Stimulated activated CD4-positive, alpha-beta T cell treated with anti-CD3 and anti-CD28 coated beads, Interleukin-15, amount 100 ng/mL, for 48 hours (primary cell): ENCODE data around the gene BLOC1S1.

ENCODE experiments used
- DNase-seq, 2 donors: peaks; one replicate each; pipeline ENCODE4 v3.0.0-alpha.2; 2020; ENCODE audit warnings: low read depth in 2 of 2

BLOC1S1 gene

DNA sequence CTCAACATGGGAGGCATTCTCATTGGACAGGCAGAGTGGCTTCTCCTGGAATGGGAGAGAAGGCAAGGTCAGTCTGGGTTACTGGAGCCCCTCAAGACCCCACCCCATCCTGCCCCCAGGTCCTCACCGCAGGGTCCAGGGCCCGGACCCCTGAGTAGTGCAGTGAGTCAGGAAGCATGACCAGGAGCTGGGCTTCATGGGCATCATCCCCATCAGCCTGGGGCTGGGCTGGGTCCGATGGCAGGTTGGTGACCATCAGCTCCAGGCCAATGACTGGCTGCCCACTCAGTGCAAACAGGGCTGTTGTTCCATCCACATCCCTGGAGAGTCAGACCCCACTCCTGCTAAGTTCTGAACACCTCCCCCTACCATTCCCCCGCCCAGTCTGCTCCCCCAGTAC is 21.2 kb upstream of the BLOC1S1 start:
- no peak for DNase-seq

DNA sequence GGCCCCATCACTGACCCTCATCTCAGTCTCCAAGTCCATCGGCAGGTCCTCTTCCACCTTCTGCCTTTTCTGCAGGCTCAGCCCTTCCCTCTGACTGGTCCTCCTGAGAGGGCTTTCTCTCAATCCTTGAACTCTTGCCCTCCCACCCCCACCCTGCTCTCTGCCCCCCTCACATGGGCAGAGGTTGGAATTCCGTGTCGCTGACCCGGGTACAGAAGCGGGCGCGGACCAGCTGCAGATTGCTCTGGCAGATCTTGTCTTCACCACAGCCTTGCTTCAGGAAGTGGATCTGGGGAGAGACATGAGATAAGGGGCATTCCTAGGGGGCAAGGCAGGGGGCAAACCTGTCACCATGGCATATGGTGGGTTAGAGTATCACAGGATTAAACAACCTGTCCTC is 20.5 kb upstream of the BLOC1S1 start:
- no peak for DNase-seq

DNA sequence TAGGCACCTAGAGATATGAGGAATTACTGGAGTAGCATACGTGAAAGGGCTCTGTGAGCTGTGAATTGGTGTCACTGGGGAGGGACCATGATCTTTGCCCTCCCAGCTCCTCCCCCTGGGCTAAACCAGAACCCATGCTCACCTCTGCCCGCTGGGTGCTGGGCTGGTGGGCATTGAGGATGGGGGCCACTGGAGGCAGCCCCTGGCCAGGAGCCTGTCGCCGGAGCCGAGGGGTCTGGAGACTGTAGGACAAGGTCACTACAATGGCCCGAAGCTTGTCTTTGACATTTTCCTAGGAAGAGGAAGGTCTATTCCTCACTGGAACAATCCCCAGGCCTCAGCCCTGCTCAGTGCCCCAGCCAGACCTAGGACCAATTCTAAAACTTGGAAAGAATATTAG is 19.7 kb upstream of the BLOC1S1 start:
- DNase-seq = no peak

DNA sequence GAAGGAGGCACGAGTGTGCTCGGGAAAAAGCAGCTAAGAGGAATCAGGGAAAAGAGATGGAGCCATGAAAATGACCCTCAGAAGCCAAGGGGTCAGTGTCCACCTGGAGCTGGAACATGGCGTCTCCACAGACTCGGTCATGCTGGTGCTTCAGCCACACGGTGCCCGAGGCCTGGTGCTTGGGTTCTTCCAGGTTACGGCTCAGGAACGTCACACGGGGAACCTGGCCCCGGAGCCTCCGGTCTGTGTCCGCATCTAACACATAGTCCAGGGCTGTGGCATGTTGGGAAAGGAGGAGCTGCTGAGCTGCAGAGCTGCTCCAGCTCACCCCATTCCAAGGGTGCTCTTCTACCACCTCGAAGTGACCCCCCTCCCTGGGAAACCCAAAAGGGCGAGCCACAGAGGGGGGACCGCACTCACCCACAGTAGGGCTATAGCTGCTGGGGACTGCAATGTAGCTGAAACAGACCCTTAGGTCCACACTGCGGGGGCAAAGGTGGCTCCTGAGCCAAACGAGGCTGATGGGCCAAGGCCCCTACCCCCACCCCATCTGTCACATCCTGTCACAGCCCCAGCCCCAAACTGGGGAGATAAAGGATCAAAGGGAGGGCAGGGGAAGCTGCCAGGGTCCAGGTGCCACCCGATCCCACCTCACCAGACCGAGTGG is 18.9 kb upstream of the BLOC1S1 start:
- no peak for DNase-seq

DNA sequence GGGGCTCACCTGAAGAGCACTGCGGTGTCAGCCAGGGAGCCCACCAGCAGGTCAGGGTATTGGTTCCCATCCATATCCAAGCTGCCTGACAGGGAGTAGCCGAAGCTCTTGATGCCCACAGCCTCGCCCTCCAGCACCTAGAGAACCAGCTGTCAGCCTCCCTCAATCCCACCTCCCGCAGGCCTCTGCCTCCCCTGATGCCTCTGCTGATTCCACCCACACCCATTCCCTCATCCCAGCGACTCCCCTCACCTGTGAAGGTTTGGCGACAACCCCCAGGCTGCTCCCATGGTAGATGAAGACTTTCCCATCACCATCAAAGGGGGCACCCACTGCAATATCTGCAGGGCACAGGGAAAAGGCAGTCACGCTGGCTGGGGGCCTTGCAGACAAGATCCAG is 18.2 kb upstream of the BLOC1S1 start:
- DNase-seq = no peak

DNA sequence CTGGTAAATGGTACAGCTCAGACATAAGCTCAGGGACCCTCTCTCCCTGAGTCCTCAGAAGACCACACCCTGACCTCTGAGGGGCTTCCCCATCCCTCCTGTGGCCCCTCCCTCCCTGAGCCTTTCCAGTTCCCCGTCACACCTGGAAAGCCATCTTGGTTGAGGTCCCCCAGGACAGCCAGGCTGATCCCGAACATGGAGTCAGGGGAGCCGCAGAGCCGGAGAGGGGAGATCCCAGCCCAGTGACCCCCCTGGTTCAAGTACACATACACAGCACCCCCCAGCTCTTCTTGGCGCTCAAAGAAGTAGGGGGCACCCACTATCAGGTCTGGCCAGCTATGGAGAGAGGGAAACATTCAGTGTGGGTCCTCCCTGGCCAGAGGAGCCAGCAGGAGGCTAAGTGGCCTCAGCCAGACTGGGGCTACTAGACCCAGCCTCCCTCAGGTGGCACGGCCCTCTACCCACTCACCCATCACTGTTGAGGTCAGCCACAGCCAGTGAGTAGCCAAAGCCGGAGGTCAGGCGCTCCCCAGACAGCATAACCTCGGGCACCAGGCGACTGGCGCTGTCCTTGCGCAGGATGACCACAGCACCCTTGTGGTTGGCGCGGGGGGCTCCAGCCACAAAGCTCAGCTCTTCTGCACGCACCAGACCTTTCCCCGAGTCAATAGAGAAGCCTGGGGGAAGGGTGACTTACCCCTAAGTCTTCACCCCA is 17.4 kb upstream of the BLOC1S1 start:
- no peak for DNase-seq

DNA sequence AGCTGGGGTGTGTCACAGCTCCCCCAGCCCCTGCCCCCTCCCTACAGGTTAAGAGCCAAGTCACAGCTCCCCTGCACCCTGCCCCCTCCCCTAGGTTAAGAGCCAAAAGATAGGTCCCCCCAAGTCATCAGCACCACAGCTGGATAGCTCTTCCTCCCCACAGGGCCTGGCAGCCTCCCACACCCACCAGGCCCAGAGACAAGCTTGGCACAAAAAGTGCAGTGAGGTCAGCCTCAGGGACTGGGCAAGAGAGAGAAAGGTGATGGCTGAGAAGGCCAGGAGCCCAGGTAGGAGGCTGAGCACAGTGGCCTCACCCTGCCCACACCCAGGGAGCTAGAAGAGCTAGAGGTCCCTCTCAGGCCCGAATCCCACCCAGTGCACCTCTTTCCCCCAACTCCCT is 16.9 kb upstream of the BLOC1S1 start:
- DNase-seq = no peak

DNA sequence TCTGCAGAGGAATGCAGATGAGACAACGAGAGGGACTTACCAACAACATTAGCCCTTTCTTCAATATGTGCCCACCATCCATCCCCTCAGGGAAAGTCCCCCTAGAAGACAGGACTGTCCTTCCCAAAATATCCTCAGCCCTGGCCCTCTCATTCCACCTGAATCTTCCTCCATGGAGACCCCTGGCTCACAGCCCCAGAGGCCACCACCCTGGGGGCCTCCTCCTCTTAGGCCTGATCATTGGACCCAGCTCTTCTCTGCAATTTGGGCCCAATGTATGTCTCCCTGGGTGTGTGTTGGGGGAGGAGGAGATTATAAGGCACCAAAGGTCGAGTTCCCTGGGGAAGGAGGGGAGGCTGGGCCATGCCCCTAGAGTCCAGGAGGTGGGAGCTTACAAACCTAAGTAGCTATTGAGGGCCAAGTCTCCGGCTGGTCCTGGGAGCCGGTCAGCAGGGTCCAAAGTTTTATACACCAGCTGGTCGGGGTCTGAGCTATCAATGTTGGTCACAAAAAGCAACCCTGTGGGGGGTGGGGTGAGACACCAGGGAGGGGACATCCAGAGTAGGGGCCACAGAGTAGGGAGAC is 16.3 kb upstream of the BLOC1S1 start:
- DNase-seq = no peak

DNA sequence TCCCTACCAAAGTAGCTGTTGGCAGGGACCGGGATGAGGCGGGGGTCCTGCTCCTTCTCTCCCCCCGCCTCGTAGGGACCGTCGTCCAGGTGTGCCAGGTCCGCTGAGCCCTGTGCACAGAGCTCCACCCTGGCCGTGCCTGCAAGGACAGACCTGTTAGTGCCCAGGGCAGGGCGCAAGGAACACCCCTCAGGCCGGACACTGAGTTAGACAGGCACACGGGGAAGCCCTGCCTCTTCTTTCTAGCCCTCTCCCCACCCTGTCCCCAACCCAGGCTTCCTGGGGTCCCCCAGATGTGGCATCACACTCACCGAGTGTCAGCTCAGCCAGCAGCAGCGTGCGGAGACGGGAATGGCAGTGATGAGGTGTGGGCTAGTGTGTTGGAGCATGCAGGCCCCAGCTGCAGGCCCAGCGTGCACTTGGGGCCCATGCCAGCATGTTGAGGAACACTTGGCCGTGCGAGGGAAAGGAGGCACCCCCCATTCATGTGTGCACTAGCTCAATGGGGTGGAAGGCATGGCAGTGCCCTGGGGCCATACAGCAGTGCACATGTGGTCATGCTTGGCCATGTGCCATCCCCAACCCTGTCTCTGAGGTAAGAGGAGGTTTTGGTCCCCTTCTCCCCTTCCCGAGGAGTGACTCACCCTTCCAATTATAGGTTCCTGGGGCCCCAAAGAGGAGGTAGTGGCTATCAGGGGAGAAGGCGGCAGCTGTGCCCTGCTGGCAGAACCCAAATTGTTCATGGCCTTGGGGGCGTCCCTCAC is 15.4 kb upstream of the BLOC1S1 start:
- DNase-seq = no peak

DNA sequence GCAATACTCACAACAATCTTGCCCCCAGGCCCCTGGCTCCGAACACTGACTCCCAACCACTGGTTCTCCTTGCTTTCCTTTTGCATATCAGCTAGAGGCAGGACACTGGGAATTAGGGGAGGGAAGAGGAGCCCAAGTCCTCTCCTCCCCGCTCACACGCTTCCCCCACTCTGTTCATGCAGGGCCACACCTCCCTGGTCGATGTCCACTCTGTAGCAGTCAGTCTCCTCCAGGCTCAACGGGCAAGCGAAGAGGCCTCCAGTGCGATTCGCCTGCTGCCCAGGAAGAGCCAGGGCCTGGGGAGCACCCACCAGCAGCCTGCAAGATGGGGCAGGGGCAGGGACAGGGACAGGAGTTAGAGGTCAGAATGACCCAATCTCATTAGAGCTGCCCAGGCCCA is 13.0 kb upstream of the BLOC1S1 start:
- no peak for DNase-seq

DNA sequence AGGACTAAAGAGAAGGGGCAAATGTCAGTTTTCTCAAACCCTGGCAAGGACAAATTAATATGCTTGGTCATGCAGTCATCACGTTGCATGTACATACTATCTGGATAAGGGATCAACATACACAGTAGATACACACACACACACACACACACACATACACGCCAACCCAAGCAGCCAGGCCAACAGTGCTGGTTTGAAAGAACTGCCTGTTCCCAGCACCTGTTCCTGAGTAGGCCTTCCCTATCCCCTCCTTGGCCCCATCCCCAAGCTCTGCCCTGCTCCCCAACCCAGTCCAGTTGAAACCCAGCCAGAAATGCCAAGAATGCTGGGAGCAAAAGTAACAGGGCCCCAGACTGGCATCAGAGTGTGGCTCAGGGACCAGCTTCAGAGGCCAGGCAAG is 12.6 kb upstream of the BLOC1S1 start:
- DNase-seq = no peak

DNA sequence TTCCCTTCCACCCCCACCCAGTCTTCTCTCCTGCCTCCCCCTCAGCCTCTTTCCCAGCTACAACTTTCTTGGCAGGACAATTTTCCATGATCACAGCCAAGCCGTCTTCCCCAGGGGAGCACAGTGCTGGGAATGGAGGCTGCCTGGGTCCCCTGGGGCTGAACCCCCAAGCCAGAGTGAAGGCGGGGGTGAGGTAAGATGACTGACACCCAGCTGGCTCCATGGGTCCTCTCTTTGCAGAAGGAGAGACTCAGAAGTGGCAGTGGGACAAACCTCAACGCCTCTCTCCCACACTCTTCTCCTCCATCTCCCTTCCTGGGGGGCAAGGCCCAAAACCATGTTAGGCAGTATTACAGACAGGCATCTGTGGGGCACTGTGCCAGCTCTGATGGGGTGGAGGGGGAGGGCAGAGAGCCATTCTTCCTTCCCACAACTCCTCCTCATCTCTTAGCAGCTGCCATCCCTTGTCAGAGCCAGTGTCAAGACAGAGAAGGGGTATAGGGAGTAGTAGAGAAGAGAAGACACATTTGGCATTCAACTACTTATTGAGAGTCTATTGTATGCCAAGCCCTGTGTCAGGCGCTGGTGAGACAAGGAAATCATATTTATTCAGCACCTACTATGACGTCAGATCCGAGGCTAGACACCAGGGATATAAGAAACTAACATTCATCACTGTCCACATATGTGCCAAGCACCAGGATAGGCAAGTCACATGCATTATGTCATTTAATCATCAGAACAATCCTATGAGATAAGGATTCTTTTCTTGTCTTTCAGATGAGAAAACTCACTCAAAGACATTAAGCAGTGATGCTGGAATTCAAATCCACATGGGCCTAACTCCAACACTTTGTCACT is 11.7 kb upstream of the BLOC1S1 start:
- DNase-seq = no peak

DNA sequence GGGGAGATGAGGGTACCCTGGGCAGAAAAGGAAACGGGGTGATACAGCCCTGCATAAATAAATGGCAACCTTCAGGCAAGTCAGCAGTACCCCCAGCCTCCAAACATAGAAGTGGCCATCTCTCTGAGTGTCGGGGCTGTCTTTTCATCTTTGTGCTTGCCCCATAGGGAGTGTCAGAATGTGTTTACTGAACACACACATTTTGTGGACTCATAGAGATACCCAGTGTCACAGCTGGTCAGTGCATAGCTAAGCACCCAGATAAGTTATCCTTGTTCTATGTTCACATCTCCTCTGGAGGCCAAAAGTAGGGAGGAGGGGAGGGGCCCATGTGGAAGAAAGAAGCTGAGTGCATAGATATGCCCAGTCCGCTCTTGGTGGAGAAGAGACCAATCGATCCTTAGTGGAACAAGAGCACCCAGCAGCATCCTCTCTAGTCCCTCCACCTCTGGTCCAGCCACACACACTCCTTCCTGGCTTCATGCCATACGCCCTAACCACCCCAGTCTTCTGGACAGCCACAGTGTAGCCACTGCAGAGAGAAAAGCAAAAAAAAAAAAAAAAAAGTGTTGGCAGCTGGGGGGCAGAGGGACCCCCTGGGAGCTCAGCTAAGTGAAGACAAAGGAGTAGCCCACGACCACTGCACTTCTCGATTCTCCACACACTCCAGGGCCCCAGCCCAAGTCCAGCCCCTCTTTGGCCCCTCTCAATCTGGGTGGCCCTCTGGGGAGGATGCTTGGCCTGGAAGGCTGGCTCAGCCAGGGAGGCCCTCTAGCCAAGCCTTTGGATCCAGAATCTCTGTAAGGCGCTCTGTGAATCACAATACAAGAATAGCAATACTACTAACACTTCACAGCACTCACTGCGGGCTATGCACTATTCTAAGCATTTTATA is 10.8 kb upstream of the BLOC1S1 start:
- no peak for DNase-seq

DNA sequence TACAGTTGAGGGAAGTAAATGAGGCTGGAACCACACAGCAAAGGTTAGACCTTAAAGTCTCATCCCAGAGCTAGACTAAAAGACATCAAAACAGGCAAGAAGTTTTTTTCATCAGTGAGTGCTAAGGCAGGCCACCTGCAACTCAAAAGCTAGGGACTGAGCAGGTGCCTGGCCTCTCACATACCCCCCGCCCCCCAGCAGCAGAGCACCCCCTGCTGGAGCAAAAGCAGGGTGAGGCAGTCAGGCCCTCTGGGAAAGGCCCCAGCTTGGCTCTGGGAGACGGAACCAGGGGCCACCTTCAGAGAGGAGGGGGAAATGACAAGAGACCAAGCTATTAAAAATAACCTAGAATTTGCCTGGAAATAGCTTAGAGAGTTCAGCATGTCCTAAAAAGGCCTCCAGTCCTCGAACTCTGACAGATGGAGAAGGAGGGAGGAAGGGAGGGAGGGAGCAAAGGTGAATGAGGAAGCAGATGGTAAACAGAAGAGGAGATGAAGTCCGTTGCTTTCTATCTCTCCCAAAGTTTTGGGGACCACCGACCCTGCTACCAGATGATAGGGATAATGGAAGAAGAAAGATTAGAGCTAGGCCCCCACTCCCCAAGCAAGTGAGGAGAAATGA is 10.0 kb upstream of the BLOC1S1 start:
- no peak for DNase-seq

DNA sequence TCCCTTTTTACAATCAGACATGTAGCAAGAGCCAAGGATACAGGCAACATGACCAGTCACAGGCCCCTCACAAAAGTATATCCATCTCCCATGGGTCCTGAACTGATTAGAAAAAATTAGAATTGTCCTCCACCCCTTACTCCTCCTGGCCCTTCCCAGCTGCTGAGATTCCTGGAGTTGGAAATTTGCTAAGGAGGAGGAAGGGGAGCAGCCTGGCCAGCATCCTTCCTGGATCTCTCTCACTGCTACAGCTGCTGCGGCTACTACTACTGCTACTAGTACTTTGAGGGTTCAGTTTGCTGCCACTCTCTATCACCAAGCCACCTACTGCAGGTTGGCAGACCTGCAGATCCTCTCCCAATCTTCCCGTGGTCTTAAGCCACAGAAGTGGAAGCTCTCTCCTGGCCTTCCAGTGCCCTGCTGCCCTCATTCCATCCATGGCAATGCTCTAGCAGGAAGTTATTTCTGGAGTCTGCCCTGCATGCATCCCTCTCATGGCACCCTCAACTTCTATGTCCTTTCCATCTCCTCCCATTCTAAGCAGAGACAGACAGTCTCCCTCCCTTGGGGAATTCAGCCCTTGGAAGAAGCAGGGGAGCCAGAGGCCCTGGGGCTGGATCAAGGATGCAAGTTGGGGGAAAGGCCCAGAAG is 9.2 kb upstream of the BLOC1S1 start:
- no peak for DNase-seq

DNA sequence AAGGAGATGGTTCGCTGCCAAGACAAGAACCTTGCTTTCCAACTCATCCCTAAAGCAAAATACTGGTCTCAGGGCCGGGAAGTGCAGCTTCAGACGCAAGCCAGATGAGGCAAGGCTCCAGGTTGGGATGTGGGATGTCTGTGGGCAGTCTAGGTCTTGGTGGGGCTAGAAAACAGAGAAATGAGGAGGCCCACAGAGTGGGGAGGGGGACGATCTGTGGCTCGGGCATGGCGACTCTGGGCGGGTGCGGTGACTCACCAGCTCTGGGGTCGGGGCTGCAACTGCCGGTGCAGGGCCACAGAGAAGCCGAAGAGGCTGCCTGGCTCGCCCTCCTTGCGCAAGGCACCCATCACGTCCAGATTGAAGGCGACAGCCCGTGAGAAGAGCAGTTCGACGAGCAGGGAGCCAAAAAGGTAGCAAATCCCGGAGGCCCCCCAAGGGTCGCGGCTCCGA is 8.6 kb upstream of the BLOC1S1 start:
- DNase-seq = no peak

DNA sequence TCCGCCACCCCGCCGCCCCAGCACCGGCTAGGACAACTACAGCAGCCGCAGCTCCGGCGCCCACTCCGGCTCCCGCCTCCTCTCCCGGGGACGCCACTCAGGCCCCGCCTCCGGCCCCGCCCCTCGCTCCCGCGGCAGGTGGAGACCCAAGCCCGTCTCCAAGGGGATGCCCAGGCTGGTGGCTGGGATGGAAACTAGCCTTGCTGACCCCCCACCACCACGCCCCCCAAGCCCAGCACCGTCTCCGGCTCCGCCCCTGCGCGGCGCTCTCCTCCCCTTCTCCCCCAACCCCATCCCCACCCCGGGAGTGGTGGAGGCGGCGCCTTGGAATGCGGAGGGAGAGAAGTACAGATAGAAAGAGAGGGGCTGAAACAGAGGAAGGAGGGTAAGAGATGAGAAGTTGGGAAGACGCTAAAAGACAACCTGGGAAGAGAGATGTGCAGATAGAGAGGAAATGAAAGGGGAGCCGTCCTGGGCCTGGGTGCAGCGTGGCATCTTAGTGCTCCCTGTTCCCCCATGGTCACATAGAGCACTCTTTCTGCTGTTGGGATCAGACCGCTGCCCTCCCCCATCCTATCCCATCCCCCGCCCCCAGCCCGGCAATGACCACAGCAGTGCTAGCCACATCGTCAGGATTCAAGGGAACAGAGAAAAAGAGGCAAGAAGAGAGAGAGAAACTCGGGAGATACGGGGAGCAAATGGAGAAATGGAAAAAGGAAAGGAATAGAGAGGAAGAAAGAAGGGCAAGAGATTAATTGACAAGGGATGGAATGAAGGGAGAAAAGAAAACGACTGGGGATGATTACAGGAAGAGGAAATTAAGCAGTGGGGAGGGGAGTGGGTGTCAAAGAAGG is 7.8 kb upstream of the BLOC1S1 start, which contains the start of gene ITGA7:
TSS of gene ITGA7 (minus strand) at position 64 of the 854 bp plus-strand sequence. CDS start 222 bp downstream, outside the sequence.
- DNase-seq = no peak

DNA sequence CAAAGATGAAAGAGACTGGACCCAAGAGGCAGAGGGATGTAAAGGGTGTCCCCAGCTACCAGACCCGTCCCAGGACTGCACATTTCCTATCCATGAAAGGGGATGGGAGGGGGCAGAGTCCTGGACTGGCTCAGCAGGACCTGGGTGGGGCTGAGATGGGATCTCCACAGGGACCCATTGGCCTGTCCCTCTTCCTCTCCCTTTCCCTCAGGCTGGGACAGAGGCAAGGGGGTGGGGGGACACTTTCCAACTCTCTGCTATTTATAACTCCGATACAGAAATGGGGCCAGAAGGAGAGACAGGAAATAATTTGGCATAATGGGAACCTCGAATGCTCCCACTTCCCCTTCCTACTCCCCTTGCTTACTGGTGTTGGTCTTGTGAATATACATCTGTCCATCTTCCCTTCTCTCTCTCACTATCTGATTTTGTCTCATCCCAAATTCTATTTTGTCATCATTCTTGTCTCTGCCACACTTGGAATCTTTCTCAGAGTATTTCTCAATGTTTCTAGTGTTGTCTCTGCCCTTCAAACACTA is 7.1 kb upstream of the BLOC1S1 start:
- no peak for DNase-seq
